ENCODE data around the gene UBE2I.

DNA sequence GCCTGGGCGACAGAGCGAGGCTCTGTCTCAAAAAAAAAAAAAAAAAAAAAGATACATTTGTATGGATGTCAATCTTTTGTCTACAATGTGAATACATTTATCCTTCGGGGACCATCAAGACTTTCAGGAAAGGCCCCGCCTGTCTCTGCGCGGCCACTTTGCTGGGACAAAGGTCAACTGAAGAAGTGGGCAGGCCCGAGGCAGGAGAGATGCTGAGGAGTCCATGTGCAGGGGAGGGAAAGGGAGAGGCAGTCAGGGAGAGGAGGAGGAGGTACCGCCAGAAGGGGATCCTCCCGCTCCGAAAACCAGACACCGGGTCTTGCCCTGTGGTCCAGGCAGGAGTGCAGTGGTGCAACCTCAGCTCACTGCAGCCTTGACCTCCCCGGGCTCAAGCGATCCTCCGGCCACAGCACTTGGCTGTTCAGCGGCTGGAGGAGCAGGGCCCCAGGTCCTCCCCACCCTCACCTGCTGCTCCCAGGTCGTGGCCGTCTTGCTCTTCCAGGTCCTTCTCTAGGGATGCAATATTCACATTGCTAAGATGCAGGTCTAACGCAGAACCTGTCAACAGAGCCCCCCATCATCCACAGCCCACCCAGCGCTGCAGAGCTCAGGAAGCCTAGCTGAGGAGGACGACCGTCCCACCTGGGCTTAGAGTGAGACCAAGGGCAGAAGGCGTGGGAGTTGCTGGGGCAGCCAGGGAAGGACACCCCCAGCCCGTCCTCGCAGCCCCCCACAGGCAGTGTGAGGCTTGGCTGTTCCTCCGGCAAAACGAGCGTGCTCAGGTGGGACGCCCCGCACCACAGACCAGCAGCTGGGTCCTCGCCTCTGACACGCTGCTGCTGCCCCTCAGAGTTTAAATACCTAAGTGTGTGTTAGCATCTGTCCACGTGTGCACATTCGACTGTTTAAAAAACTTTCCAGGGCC is 61.9 kb downstream of the UBE2I start:
- TF ChIP-seq, protein P1, sequence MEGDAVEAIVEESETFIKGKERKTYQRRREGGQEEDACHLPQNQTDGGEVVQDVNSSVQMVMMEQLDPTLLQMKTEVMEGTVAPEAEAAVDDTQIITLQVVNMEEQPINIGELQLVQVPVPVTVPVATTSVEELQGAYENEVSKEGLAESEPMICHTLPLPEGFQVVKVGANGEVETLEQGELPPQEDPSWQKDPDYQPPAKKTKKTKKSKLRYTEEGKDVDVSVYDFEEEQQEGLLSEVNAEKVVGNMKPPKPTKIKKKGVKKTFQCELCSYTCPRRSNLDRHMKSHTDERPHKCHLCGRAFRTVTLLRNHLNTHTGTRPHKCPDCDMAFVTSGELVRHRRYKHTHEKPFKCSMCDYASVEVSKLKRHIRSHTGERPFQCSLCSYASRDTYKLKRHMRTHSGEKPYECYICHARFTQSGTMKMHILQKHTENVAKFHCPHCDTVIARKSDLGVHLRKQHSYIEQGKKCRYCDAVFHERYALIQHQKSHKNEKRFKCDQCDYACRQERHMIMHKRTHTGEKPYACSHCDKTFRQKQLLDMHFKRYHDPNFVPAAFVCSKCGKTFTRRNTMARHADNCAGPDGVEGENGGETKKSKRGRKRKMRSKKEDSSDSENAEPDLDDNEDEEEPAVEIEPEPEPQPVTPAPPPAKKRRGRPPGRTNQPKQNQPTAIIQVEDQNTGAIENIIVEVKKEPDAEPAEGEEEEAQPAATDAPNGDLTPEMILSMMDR (IDR thresholded peaks at IDR 0.05; ENCODE audit: insufficient read depth, low read length, poor library complexity, severe bottlenecking): no peak
- TF ChIP-seq EZH2phosphoT487 (conservative IDR thresholded peaks at IDR 0.05; ENCODE audit: low read length): no peak

Measured in SU-DHL-6 (cell line).